Measurements from ENCODE around the gene HSPB7.

GRCh38 chr1:16067127-16067768 lies 49.4 kb upstream of the HSPB7 start:
- TF ChIP-seq CTCF (IDR thresholded peaks at IDR 0.05; ENCODE audit: low read length) (no peak), EZH2 (IDR thresholded peaks at IDR 0.05; ENCODE audit: borderline replicate concordance, low read length) (no peak)

All from OCI-LY1 (cell line).